HEK293 (cell line): ENCODE results near the gene DNAH3.

Experiments
- CTCF ChIP-seq: fragments of 450-650 bp; formaldehyde crosslinking; IDR thresholded peaks from 2 replicates; pipeline ENCODE4 v1.5.1; 2016; ENCODE audit warnings: missing biosample characterization, missing genetic modification characterization
- ZNF184 ChIP-seq: fragments of 450-650 bp; IDR thresholded peaks from 2 replicates; pipeline ENCODE4 v1.5.1; 2018; ENCODE audit warnings: missing biosample characterization, mild to moderate bottlenecking, missing genetic modification characterization
- ZNF426 ChIP-seq: fragments of 450-650 bp; formaldehyde crosslinking; IDR thresholded peaks from 2 replicates; pipeline ENCODE4 v1.5.1; 2017; ENCODE audit warnings: missing biosample characterization, missing genetic modification characterization, mild to moderate bottlenecking, inconsistent platforms, moderate library complexity

GRCh38 chr16:20920799-20921198 is 229.8 kb downstream of the DNAH3 start:
- no peak for TF ChIP-seq CTCF (tag by site-specific recombination)
- no peak for TF ChIP-seq ZNF184
- no peak for TF ChIP-seq ZNF426
